Colonic mucosa (tissue), 4 donors: ENCODE measurements around the gene CCDC12. TPM values are rescaled to one million over a fixed set of nuclear protein-coding genes. Genes with fewer than 3 reads are reported as not detected.

ENCODE experiments used
- DNase-seq: peaks from one replicate; pipeline ENCODE4 v3.0.0-alpha.2; 2020
- H3K27ac ChIP-seq: fragments of 200-600 bp; one replicate; pipeline ENCODE4 v1.8.0; 2021
- H3K27me3 ChIP-seq: fragments of 200-600 bp; one replicate; pipeline ENCODE4 v1.8.0; 2021
- H3K36me3 ChIP-seq: fragments of 200-600 bp; one replicate; pipeline ENCODE4 v1.8.0; 2021
- H3K4me1 ChIP-seq: fragments of 200-600 bp; one replicate; pipeline ENCODE4 v1.8.0; 2021; ENCODE audit warnings: mild to moderate bottlenecking
- H3K4me3 ChIP-seq: fragments of 200-600 bp; one replicate; pipeline ENCODE4 v1.8.0; 2021
- H3K9ac ChIP-seq, 2 donors: one replicate each; pipeline ENCODE4 v1.7.0; 2013; ENCODE audit warnings: control low read depth in 2 of 2, low read depth in 2 of 2, low read length in 2 of 2
- H3K9me3 ChIP-seq: fragments of 200-600 bp; one replicate; pipeline ENCODE4 v1.8.0; 2021
- intact Hi-C: fragments of 100-400 bp; cut with DNase I; formaldehyde crosslinking; loops from one replicate; pipeline ENCODE4 v1.14.1; 2022
- total RNA-seq, 2 donors: library from RNA; stranded (reverse); fragmentation: NEBNext Ultra II Directional in 1 of 2; extraction: Animal tissue kit (Norgen Biotek cat#: 25700) in 1 of 2; gene quantifications; one replicate each; pipeline ENCODE4 v1.2.1, GENCODE V29; 2021
- TF ChIP-seq, protein P1 (sequence below): fragments of 200-600 bp; IDR thresholded peaks from one replicate; pipeline ENCODE4 v1.8.0; 2022; ENCODE audit warnings: antibody characterized with exemption, mild to moderate bottlenecking
- donor health status: healthy.
- donor health status: DM: no; HTN: no; CAD: no.
- donor health status: DM: no; HTN: no; CAD: no.

Gene CCDC12
- total RNA-seq, 2 donors from 2014 or later = 34.1 to 55.7 TPM

DNA sequence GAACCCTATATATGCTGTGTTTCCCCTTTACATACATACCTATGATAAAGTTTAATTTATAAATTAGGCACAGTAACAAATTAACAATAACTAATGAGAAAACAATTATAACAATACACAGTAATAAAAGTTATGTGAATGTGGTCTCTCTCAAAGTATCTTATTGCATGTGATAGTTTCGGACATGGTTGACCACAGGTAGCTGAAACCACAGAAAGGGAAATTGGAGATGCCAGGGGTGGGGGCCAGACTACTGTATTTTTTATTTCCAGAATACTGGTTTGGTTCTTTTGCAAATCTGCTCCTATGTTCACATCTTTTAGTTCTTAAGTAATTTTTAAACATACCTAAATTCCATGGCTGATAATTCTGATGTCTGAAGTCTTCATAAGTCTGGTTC, 58.3 kb downstream of the CCDC12 start:
- intact Hi-C loops = no loop called here
- H3K36me3 ChIP-seq = peaks cover 24% of the 10 kb centered on the region
- H3K27ac ChIP-seq = no peak overlapping the region
- H3K9me3 ChIP-seq = no peaks in the 10 kb centered on the region
- TF ChIP-seq, protein P1, sequence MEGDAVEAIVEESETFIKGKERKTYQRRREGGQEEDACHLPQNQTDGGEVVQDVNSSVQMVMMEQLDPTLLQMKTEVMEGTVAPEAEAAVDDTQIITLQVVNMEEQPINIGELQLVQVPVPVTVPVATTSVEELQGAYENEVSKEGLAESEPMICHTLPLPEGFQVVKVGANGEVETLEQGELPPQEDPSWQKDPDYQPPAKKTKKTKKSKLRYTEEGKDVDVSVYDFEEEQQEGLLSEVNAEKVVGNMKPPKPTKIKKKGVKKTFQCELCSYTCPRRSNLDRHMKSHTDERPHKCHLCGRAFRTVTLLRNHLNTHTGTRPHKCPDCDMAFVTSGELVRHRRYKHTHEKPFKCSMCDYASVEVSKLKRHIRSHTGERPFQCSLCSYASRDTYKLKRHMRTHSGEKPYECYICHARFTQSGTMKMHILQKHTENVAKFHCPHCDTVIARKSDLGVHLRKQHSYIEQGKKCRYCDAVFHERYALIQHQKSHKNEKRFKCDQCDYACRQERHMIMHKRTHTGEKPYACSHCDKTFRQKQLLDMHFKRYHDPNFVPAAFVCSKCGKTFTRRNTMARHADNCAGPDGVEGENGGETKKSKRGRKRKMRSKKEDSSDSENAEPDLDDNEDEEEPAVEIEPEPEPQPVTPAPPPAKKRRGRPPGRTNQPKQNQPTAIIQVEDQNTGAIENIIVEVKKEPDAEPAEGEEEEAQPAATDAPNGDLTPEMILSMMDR = no peak
- H3K9ac ChIP-seq = no peak overlapping the region
- no peaks in the 10 kb centered on the region for H3K4me1 ChIP-seq
- no peaks in the 10 kb centered on the region for H3K27me3 ChIP-seq
- no peak overlapping the region for H3K4me3 ChIP-seq
- DNase-seq = no peak

- no peak for DNase-seq
- no peaks in the 10 kb centered on the region for H3K4me1 ChIP-seq
- H3K36me3 ChIP-seq = peaks cover 24% of the 10 kb centered on the region
- no peak overlapping the region for H3K4me3 ChIP-seq
- H3K9ac ChIP-seq = no peak overlapping the region
- no peaks in the 10 kb centered on the region for H3K9me3 ChIP-seq
- H3K27ac ChIP-seq = no peak overlapping the region
- intact Hi-C loops = no loop called here
- no peaks in the 10 kb centered on the region for H3K27me3 ChIP-seq
- TF ChIP-seq, protein P1 = no peak
These were observed 59.3 kb downstream of the CCDC12 start for GRCh38 chr3:46917257-46917656.

DNA sequence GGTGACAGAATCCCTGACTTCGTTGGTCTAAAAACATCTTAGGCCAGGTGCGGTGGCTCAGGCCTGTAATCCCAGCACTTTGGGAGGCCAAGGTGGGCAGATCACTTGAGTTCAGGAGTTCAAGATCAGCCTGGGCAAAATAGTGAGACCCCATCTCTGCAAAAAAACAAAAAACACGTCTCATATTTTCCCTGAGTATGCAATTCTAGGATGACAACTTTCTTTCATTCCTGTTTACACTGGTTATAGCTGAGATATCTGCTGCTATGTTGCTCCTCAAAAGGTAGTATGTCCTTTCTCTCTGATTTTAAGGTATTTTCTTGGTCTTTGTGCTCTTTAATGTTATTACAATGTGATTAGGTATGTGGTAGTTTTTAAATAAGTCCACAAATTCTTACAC, 59.7 kb downstream of the CCDC12 start:
- Histone ChIP-seq H3K4me1 (no peaks in the 10 kb centered on the region), H3K27ac (no peak overlapping the region), H3K9me3 (no peaks in the 10 kb centered on the region), H3K4me3 (no peak overlapping the region), H3K9ac (no peak overlapping the region), H3K27me3 (no peaks in the 10 kb centered on the region), H3K36me3 (peaks cover 20% of the 10 kb centered on the region)
- intact Hi-C loops = no loop called here
- no peak for DNase-seq
- TF ChIP-seq, protein P1 = no peak

- TF ChIP-seq, protein P1 = no peak
- Histone ChIP-seq H3K27me3 (no peaks in the 10 kb centered on the region), H3K4me3 (no peak overlapping the region), H3K9me3 (no peaks in the 10 kb centered on the region), H3K36me3 (peaks cover 17% of the 10 kb centered on the region), H3K27ac (no peak overlapping the region), H3K4me1 (no peaks in the 10 kb centered on the region), H3K9ac (no peak overlapping the region)
- no peak for DNase-seq
- intact Hi-C loops = no loop called here
These were observed 60.3 kb downstream of the CCDC12 start for GRCh38 chr3:46916278-46916677.

DNA sequence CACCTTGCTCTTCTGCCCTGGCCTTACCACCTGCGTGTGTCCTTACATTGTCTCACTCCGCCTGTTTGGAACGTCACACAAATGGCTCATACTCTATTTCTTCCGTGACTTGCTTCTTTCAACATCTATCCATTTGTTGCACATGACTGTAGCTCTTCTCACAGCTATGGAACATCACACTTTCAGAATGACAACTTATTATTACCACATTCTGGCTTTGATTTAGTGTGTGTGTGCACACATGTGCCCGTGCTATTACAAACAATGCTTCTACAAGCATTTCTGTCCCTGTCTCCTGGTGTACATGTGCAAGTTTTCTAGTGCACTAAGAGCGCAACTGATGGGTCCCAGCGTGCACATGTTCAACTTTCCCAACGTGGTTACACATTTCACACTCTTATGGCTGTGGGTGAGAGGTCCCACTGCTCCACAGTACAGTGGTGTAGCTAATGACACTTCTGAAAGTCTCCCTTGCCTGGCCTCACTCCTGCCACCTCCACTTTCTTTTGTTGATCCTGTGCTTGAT, 61.2 kb downstream of the CCDC12 start:
- no peak for DNase-seq
- Histone ChIP-seq H3K36me3 (peaks cover 8% of the 10 kb centered on the region), H3K9me3 (no peaks in the 10 kb centered on the region), H3K4me1 (no peaks in the 10 kb centered on the region), H3K4me3 (no peak overlapping the region), H3K9ac (no peak overlapping the region), H3K27ac (no peak overlapping the region), H3K27me3 (no peaks in the 10 kb centered on the region)
- TF ChIP-seq, protein P1 = no peak
- intact Hi-C loops = no loop called here

DNA sequence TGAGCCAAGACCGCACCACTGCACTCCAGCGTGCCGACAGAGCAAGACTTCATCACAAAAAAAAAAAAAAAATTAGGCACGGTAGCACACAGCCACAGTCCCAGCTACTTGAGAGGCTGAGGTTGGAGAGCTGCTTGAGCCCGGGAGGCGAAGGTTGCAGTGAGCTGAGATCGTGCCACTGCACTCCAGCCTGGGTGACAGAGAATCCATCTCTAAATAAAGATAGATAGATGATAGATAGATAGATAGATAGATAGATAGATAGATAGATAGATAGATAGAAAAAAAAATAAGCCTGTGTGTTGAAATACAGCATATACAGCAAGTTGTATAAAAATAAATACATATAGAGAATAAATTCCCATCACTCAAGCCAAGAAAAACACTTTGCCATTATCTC, 61.7 kb downstream of the CCDC12 start:
- intact Hi-C loops = no loop called here
- Histone ChIP-seq H3K9ac (no peak overlapping the region), H3K36me3 (peaks cover 6% of the 10 kb centered on the region), H3K4me3 (no peak overlapping the region), H3K4me1 (no peaks in the 10 kb centered on the region), H3K27me3 (no peaks in the 10 kb centered on the region), H3K27ac (no peak overlapping the region), H3K9me3 (no peaks in the 10 kb centered on the region)
- TF ChIP-seq, protein P1 = no peak
- DNase-seq = no peak
